Neuronal stem cell (in vitro differentiated cells): ENCODE data around the gene RAP1GAP.
"Not testable (repeated sequence)": the region's sequence is repeated elsewhere in the genome, so short reads cannot be mapped to it uniquely, and the experiment has no call there.

ENCODE experiments used
- DNase-seq: peaks from one replicate; pipeline ENCODE4 v3.0.0-alpha.2; 2013; ENCODE audit warnings: low spot score
- H2AFZ ChIP-seq: one replicate; pipeline ENCODE4 v1.6.1; 2013; ENCODE audit warnings: mild to moderate bottlenecking, low read length, inconsistent platforms
- H2AK5ac ChIP-seq: 2 replicates; pipeline ENCODE4 v1.6.1; 2013; ENCODE audit warnings: low read depth, mild to moderate bottlenecking, inconsistent platforms, low read length, moderate library complexity, mixed read lengths
- H2BK120ac ChIP-seq: 2 replicates; pipeline ENCODE4 v1.6.1; 2013; ENCODE audit warnings: low read depth, mild to moderate bottlenecking, inconsistent platforms, low read length, moderate library complexity, mixed read lengths
- H2BK12ac ChIP-seq: one replicate; pipeline ENCODE4 v1.6.1; 2013; ENCODE audit warnings: low read length, inconsistent platforms
- H2BK15ac ChIP-seq: 2 replicates; pipeline ENCODE4 v1.6.1; 2013; ENCODE audit warnings: mild to moderate bottlenecking, low read length, inconsistent platforms, mixed read lengths
- H2BK5ac ChIP-seq: one replicate; pipeline ENCODE4 v1.6.1; 2013; ENCODE audit warnings: inconsistent platforms, mild to moderate bottlenecking, low read length, moderate library complexity
- H3K14ac ChIP-seq: one replicate; pipeline ENCODE4 v1.6.1; 2013; ENCODE audit warnings: low read length, inconsistent platforms
- H3K18ac ChIP-seq: 2 replicates; pipeline ENCODE4 v1.6.1; 2013; ENCODE audit warnings: low read length, inconsistent platforms
- H3K23ac ChIP-seq: 2 replicates; pipeline ENCODE4 v1.6.1; 2013; ENCODE audit warnings: low read depth, mild to moderate bottlenecking, mixed read lengths, low read length, inconsistent platforms; ENCODE audit not compliant: poor library complexity
- H3K27ac ChIP-seq: replicated peaks from 3 replicates; pipeline ENCODE4 v1.5.1; 2013; ENCODE audit warnings: low read length, inconsistent platforms
- H3K27me3 ChIP-seq, 3 experiments: 2 replicates each; pipeline ENCODE4 v1.6.1; 2013; ENCODE audit warnings: low read length in 3 of 3, mild to moderate bottlenecking in 2 of 3, inconsistent platforms in 1 of 3, low read depth in 1 of 3, mixed read lengths in 1 of 3, moderate library complexity in 1 of 3; ENCODE audit not compliant: control insufficient read depth in 3 of 3, insufficient read depth in 3 of 3
- H3K36me3 ChIP-seq, 2 donors: replicated peaks in 1 of 2; 2 replicates each; pipeline ENCODE4 v1.6.1; 2013; ENCODE audit warnings: low read length in 2 of 2; ENCODE audit not compliant: control insufficient read depth in 2 of 2, insufficient read depth in 2 of 2
- H3K4ac ChIP-seq: 2 replicates; pipeline ENCODE4 v1.6.1; 2013; ENCODE audit warnings: inconsistent platforms, mild to moderate bottlenecking, low read length, moderate library complexity
- H3K4me1 ChIP-seq, 2 donors: 1 replicate in 1 of 2; 2 replicates in 1 of 2; pipeline ENCODE4 v1.6.1; 2013; ENCODE audit warnings: low read length in 2 of 2, low read depth in 1 of 2; ENCODE audit not compliant: control insufficient read depth in 2 of 2, insufficient read depth in 1 of 2
- H3K4me2 ChIP-seq: one replicate; pipeline ENCODE4 v1.6.1; 2013; ENCODE audit warnings: mild to moderate bottlenecking, low read length, inconsistent platforms; ENCODE audit not compliant: insufficient read depth, poor library complexity, severe bottlenecking
- H3K4me3 ChIP-seq, 2 donors: 2 replicates each; pipeline ENCODE4 v1.5.1; 2013; ENCODE audit warnings: low read length in 2 of 2, mild to moderate bottlenecking in 2 of 2, inconsistent platforms in 1 of 2, moderate library complexity in 1 of 2
- H3K79me1 ChIP-seq: one replicate; pipeline ENCODE4 v1.6.1; 2013; ENCODE audit warnings: low read depth, mild to moderate bottlenecking, inconsistent platforms, low read length, moderate library complexity
- H3K9ac ChIP-seq: one replicate; pipeline ENCODE4 v1.6.1; 2013; ENCODE audit warnings: mild to moderate bottlenecking, low read depth, low read length, inconsistent platforms; ENCODE audit not compliant: poor library complexity
- H3K9me3 ChIP-seq, 2 donors: replicated peaks in 1 of 2; 2 replicates each; pipeline versions ENCODE3 to v1.6.1; 2013; ENCODE audit warnings: low read length in 2 of 2, mild to moderate bottlenecking in 2 of 2, inconsistent platforms in 1 of 2, low read depth in 1 of 2, mixed read lengths in 1 of 2, moderate library complexity in 1 of 2; ENCODE audit not compliant: control insufficient read depth in 2 of 2, insufficient read depth in 1 of 2
- H4K8ac ChIP-seq: one replicate; pipeline ENCODE4 v1.6.1; 2013; ENCODE audit warnings: low read depth, mild to moderate bottlenecking, inconsistent platforms, low read length, moderate library complexity
- H4K91ac ChIP-seq: one replicate; pipeline ENCODE4 v1.6.1; 2013; ENCODE audit warnings: low read length, low read depth, mild to moderate bottlenecking, inconsistent platforms; ENCODE audit not compliant: poor library complexity
- WGBS, 2 donors: extraction: QIAGEN DNeasy Blood & Tissue Kit; methylation state at CpG; one replicate each; pipeline ENCODE4 v1.1.7; 2013; ENCODE audit warnings: missing lambda C conversion rate in 2 of 2, mixed read lengths in 1 of 2; ENCODE audit not compliant: insufficient read length in 2 of 2, insufficient replicate concordance in 1 of 2; ENCODE audit errors: extremely low coverage in 2 of 2; 5-methylcytosine and 5-hydroxymethylcytosine counted together

Gene RAP1GAP

DNA sequence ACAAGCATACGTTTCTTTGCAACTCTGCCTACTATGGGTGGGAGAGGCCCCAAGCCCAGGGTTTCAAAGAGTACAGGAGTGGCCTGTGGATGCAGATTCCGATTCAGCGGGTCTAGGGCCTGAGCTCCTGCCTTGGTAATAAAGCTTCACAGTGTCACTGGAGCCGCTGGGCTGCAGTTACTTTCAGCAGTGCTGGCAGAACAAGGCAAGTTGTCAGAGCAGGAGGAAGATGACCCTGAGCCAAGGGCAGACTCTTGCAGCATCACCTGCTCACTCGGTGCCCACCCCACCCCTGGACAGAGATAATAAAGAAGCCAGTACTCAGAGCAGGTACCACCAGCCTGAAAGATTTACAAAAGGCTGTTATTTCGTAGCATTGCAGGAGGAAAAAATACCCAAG, 8.0 kb upstream of the RAP1GAP start:
- no peaks in the 10 kb centered on the region for H3K79me1 ChIP-seq
- H3K4me1 ChIP-seq: no peaks in the 10 kb centered on the region

GRCh38 chr1:21674957-21675356, 5.8 kb upstream of the RAP1GAP start:
- Histone ChIP-seq H2AK5ac (no peak overlapping the region), H3K4ac (no peak overlapping the region), H3K79me1 (no peaks in the 10 kb centered on the region), H3K4me1 (no peaks in the 10 kb centered on the region), H2BK120ac (no peak overlapping the region), H4K8ac (no peak overlapping the region), H3K4me3 (no peak overlapping the region), H3K27ac (no peak overlapping the region), H3K18ac (no peak overlapping the region), H3K27me3 (peaks cover 0 to 8% (median 3%) of the 10 kb centered on the region in 3 experiments), H2BK15ac (no peak overlapping the region), H3K9me3 (no peaks in the 10 kb centered on the region), H3K9ac (no peak overlapping the region), H3K14ac (no peak overlapping the region), H2BK12ac (no peak overlapping the region), H2BK5ac (no peak overlapping the region), H4K91ac (no peak overlapping the region), H3K23ac (no peak overlapping the region), H3K4me2 (no peak overlapping the region), H3K36me3 (peaks cover 1 to 32% of the 10 kb centered on the region in 2 donors), H2AFZ (no peak overlapping the region)
- WGBS, 2 donors: no CpG with 5 or more reads among the region's 10 CpGs
- DNase-seq: no peak

More for the DNA sequence above, 8.0 kb upstream of the RAP1GAP start:
- H2BK12ac ChIP-seq: no peak overlapping the region
- no peak overlapping the region for H3K27ac ChIP-seq
- DNase-seq: no peak
- H2BK120ac ChIP-seq: no peak overlapping the region
- no peaks in the 10 kb centered on the region for H3K9me3 ChIP-seq
- H3K4me3 ChIP-seq: no peak overlapping the region
- H3K9ac ChIP-seq: no peak overlapping the region
- no peak overlapping the region for H3K4ac ChIP-seq
- no CpG with 5 or more reads among the region's 6 CpGs for WGBS, 2 donors
- H3K36me3 ChIP-seq: peaks cover 3 to 52% of the 10 kb centered on the region in 2 donors
- no peak overlapping the region for H3K4me2 ChIP-seq
- no peak overlapping the region for H2BK5ac ChIP-seq
- no peaks in the 10 kb centered on the region for H3K27me3 ChIP-seq
- no peak overlapping the region for H4K8ac ChIP-seq
- no peak overlapping the region for H2BK15ac ChIP-seq
- H3K14ac ChIP-seq: no peak overlapping the region
- no peak overlapping the region for H3K23ac ChIP-seq
- no peak overlapping the region for H2AK5ac ChIP-seq
- H2AFZ ChIP-seq: no peak overlapping the region
- no peak overlapping the region for H3K18ac ChIP-seq
- no peak overlapping the region for H4K91ac ChIP-seq

DNA sequence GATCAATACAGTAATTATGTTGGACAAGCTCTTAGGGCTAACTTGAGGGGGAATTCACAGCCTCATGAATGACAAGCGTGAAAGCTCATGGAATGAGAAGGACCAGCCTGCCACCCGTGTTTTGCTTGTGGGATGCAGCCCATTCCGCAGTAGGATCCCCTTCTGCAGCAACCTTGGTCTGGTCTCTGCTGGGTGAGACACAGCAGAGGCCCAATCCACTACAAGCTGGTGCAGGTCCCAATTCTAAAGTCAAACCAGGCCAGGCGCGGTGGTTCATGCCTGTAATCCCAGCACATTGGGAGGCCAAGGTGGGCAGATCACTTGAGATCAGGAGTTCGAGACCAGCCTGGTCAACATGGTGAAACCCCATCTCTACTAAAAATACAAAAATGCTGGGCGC, 4.7 kb upstream of the RAP1GAP start:
- not testable (repeated sequence) for H3K14ac ChIP-seq, H4K91ac ChIP-seq, H3K4me1 ChIP-seq, H3K4me3 ChIP-seq, H3K79me1 ChIP-seq, H2BK15ac ChIP-seq, H3K18ac ChIP-seq, H2BK12ac ChIP-seq, H3K23ac ChIP-seq, H2AFZ ChIP-seq, H2BK120ac ChIP-seq, H4K8ac ChIP-seq, H2BK5ac ChIP-seq, H3K4ac ChIP-seq, H3K4me2 ChIP-seq, H2AK5ac ChIP-seq, H3K27ac ChIP-seq, DNase-seq, H3K9ac ChIP-seq, H3K9me3 ChIP-seq
- H3K27me3 ChIP-seq: peaks cover 0 to 16% (median 14%) of the 10 kb centered on the region in 3 experiments
- H3K36me3 ChIP-seq: peaks cover 0 to 21% of the 10 kb centered on the region in 2 donors
- WGBS, 2 donors: no CpG with 5 or more reads among the region's 7 CpGs

GRCh38 chr1:21673277-21673780, 4.2 kb upstream of the RAP1GAP start:
- Histone ChIP-seq H2AK5ac (no peak overlapping the region), H2BK120ac (no peak overlapping the region), H3K4ac (no peak overlapping the region), H3K27me3 (peaks cover 0 to 22% (median 19%) of the 10 kb centered on the region in 3 experiments), H3K14ac (no peak overlapping the region), H3K23ac (no peak overlapping the region), H2BK12ac (no peak overlapping the region), H3K4me3 (no peak overlapping the region), H3K18ac (no peak overlapping the region), H2BK15ac (no peak overlapping the region), H4K91ac (no peak overlapping the region), H2BK5ac (no peak overlapping the region), H2AFZ (no peak overlapping the region), H3K36me3 (peaks cover 0 to 16% of the 10 kb centered on the region in 2 donors), H3K4me1 (peaks cover 5 to 7% of the 10 kb centered on the region in 2 donors), H3K4me2 (no peak overlapping the region), H3K27ac (no peak overlapping the region), H3K9ac (no peak overlapping the region), H3K79me1 (no peaks in the 10 kb centered on the region), H3K9me3 (no peaks in the 10 kb centered on the region), H4K8ac (no peak overlapping the region)
- DNase-seq: no peak
- no CpG with 5 or more reads among the region's 9 CpGs for WGBS, 2 donors
